SKM-1 (cell line): ENCODE results near the gene GBP7.
"Not testable (repeated sequence)": the region's sequence is repeated elsewhere in the genome, so short reads cannot be mapped to it uniquely, and the experiment has no call there.

Experiments
- DNase-seq: peaks from one replicate; lab custom pipeline; 2025; ENCODE audit not compliant: unreplicated experiment; lab: John Stamatoyannopoulos, UW

Gene GBP7

GRCh38 chr1:89175601-89176256, at the start of gene GBP7:
Gene GBP7 (minus strand): TSS chr1:89176003. CDS start chr1:89171935, 4,068 bp downstream.
- DNase-seq, result no peak

- no peak for DNase-seq
Measured at GRCh38 chr1:89221341-89221740, 45.5 kb upstream of the GBP7 start.

- DNase-seq, result not testable (repeated sequence)
Measured at GRCh38 chr1:89219851-89220250, 44.0 kb upstream of the GBP7 start.

GRCh38 chr1:89218941-89219340, 43.1 kb upstream of the GBP7 start:
- DNase-seq, result not testable (repeated sequence)

DNA sequence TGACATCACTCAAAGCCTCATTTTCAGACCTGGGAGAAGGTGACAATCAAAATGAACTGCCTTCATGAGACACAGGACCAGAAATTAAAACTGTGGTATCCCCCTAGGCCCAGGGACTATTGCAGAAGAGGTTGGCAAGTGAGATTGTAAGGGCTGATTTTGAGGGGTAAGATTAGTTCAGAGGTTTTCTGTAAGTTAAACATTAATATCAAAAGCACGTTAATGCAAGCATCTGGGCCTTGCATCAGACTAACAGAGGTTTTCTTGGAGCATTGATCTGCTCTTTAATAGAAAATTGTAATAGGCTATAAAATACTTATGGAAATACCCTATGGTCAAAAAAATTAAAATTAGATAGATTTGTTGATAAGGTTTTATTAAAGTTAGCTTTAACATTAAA, 37.5 kb upstream of the GBP7 start:
- DNase-seq, result no peak

GRCh38 chr1:89211035-89211634, 35.3 kb upstream of the GBP7 start:
- DNase-seq, result no peak

DNA sequence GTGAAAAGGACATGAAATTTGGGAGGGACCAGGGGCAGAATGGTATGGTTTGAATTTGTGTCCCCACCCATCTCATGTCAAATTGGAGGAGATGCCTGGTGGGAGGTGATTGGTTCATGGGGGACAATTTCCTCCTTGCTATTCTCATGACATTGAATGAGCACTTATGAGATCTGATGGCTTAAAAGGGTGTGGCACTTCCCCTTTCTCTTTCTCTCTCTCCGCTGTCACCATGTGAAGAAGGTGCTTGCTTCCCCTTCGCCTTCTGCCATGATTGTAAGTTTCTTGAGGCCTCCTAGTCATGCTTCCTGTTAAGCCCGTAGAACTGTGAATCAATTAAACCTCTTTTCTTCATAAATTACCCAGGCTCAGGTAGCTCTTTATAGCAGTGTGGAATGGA, 30.6 kb upstream of the GBP7 start:
- DNase-seq, result no peak

GRCh38 chr1:89203166-89203565, 27.4 kb upstream of the GBP7 start:
- DNase-seq, result no peak

GRCh38 chr1:89201106-89201794, 25.4 kb upstream of the GBP7 start:
- DNase-seq, result no peak

DNA sequence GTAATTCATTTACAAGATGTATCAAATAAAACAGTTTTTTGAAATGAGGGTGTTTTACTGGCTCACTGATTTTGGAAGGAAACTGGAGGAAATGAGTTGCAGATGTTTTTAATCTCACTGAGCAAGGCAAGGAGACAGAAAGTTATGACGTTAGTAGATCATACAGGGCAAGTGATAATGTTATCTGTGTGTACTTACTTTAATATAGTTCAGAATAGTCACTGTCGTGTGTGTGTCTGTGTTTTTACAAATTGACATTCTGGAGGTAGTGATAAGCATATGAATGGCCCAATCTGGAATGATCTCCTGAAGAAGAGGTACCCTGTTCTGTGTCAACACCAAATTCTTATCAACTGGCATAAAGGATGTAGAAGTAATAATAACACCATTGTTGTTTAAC, 24.9 kb upstream of the GBP7 start:
- no peak for DNase-seq

- DNase-seq, result no peak
Measured at GRCh38 chr1:89199525-89200031, 23.8 kb upstream of the GBP7 start.

DNA sequence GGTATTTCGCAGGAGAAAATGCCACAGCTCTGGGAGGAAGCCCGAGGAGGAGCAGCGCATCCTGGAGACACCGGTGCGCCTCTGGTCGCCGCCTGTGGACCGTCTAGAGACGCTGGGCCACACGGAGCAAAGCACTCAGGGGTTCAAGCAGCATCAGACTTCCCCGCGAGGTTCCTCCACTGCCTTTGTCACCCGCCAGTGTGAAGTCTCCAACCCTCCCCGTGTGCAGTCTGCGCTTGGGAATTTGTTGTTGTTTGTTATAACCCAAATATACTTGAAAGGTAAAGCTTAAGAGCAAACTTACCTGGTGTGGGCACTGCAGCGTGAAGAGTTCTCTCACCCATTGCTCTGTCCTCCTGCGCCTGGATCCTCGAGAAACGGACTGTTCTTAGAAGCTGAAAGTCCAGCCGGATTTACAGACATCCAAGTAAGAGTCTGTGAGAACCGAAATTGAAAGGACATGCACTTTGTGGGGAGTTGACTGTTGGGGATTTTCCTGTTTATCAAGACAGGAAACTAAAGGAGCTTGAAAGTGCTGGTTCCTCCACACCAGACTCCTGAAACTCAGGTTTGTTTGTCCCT, 22.8 kb upstream of the GBP7 start, which contains the start of gene GBP4:
Gene GBP4, minus strand, starts transcription at position 452 of the 582 bp plus-strand sequence. Its CDS starts 108 bp downstream, at position 344.
- no peak for DNase-seq

- DNase-seq, result no peak
Measured at GRCh38 chr1:89198081-89198480, 22.3 kb upstream of the GBP7 start.

- no peak for DNase-seq
Measured at GRCh38 chr1:89195476-89195875, 19.7 kb upstream of the GBP7 start.

DNA sequence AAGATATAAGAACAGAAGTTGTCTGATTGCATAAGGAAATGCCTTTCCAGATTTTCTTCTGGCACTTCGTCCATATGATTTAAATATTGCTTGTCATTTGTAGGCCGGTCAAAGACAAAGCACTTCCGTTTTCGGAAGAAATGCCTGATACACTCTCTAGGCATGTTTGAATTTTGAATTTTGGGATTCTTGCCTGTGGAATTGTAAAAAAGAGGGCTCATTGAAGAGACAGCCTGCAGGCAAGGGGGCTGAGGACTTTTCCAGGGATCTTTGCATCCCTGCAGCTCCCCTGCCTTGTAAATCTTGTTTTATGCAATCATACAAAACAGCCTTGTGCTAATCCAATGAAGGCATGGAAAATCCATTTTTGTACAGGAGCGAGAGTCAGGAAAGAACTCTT, 15.5 kb upstream of the GBP7 start:
- no peak for DNase-seq

GRCh38 chr1:89190017-89190416, 14.2 kb upstream of the GBP7 start:
- no peak for DNase-seq

GRCh38 chr1:89179343-89179742, 3.5 kb upstream of the GBP7 start:
- DNase-seq, result no peak

DNA sequence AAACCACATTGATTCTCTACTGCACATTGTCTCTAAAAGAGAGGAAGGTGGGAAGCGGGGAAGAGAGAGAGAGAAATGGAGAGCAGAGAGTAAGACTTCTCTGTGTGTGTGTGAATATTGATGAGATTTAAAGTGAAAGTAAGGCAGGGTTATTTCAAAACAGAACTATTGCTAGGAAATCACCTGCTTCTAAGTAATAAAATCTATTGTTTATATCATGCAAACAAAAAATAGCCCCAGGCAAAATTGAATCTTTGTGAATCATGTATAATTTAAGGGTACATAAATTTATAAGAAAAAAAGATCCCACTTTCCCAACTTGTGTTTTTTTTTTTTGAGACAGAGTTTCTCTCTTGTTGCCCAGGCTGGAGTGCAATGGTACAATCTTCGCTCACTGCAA, 1.2 kb upstream of the GBP7 start:
- no peak for DNase-seq

DNA sequence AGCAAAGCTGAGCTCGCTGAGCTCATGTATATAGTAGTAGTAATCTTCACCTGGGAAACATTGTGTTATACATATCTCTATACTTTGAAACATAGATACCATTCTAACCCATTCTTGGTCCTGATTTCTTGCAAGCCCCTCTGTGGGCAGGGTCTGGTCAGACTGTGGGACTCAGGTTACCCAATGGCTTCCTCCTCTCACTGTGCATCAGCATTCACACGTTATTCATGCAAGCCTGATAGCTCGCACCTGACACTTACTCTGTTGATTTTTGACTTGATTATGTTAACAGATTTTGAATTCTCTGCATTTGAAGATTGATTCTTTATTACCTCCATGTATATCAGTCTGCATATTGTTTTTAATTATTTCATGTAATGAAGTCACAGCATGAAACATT, 1.3 kb downstream of the GBP7 start:
- no peak for DNase-seq

DNA sequence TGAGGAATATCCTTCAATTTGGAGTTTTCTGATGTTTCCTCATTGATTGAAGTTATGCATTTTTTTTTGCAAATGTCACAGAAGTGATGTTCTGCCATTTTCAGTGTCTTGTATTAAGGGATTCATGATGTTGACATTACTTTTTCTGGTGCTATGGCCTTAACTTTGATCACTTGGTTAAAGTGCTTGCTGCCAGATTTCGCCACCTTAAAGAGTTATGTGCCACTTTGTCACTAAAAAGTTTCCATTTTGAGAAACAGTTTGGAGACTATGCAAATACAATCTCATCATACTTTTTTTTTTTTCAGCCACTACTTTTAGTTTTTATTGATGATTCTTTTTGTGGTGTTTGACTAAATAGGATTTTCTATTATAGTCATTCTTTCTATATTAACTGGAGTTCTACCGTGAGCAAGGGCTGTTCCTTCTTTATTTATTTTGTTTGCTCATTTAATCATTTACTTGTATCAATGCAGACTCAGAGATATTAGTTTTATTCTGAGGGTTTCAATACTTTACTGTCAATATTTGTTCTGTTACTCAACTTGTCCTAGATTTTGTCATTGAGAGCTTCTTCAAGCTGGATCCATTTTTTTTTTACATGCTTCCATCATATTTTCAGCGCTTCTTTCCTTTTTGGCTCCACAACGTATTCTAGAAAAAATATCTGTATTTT, 3.2 kb downstream of the GBP7 start:
- DNase-seq, result no peak

GRCh38 chr1:89171067-89171438, 4.8 kb downstream of the GBP7 start:
- no peak for DNase-seq
